ENCODE results near the gene TMEM95. TPM values are rescaled to one million over a fixed set of nuclear protein-coding genes. Genes with fewer than 3 reads are reported as not detected.

Gene TMEM95
- total and polyA plus RNA-seq, 2 of the 8 experiments (the other 6 are each of a cell fraction or from before 2014, with no cell fraction given), result not detected

DNA sequence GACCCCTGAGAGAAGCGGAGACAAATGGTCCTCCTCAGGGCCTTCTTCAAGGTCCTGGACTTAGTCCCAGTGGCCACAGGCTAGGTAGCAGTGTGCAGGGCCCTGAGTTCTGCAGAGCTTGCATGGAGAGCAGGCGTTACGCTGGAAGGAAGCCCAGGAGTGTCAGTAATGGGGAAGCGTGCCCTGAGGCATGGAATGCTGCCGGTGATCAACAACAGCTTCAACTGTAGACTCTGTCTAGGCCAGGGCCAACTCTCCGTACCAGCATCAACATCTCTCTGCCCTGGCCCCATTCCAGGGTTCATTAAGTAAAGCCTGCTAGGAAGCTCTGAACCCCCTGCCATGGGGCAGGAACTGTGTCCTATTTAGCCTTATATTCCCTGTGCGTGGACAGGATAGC is 25.4 kb downstream of the TMEM95 start:
- peak overlapping the region; percentile 87 for H3K18ac ChIP-seq (ENCODE audit: extremely low read depth, low read length)
- ChIA-PET POLR2A (ENCODE audit: partially characterized antibody) (interaction anchor here (0.7 to 1.7 kb wide), 19 partner anchors 8 to 270 kb away, joined by 3 to 6 read pairs (median 3); partner anchors contain the start of genes ATP1B2, MPDU1, PLSCR3 and TMEM95), CTCF (ENCODE audit: partially characterized antibody) (interaction anchor here (0.9 to 1.1 kb wide), 5 partner anchors 19 to 180 kb away, joined by 3 to 5 read pairs (median 3); no protein-coding TSS in a partner anchor)
- peak overlapping the region; percentile 44; the same call in 1 of the 2 replicates for H2BK5ac ChIP-seq (ENCODE audit: low read depth, low read length)
- H4K20me1 ChIP-seq (replicated peaks in 1 of 2; ENCODE audit: control insufficient read depth in 1 of 2, insufficient read depth in 2 of 2, low read length in 2 of 2), result peaks cover 0 to 8% of the 10 kb centered on the region in 2 experiments
- no peaks in the 10 kb centered on the region for H3K36me3 ChIP-seq (ENCODE audit: control insufficient read depth in 2 of 4, insufficient read depth in 4 of 4, low read length in 3 of 4)
- peaks cover 0 to 39% (median 29%) of the 10 kb centered on the region in 4 experiments; a peak in 6 of 7 replicates for H3K27me3 ChIP-seq (replicated peaks in 1 of 4; ENCODE audit: control insufficient read depth in 3 of 4, extremely low read depth in 1 of 4, insufficient read depth in 3 of 4, low read length in 3 of 4)
- H4K91ac ChIP-seq (replicated peaks; ENCODE audit: insufficient read length, low read length), result no peak overlapping the region
- FAIRE-seq, result no peak
- 80% methylated on average over 7 of the region's 7 CpGs; no CpG with 5 or more reads in 1 of the 2 experiments for WGBS, 2 experiments (ENCODE audit: extremely low coverage in 1 of 2, insufficient coverage in 1 of 2, insufficient read length in 1 of 2, insufficient replicate concordance in 2 of 2, low coverage in 1 of 2, low lambda C conversion rate in 2 of 2, missing lambda C conversion rate in 1 of 2)
- H3K4me2 ChIP-seq (ENCODE audit: insufficient read depth in 1 of 2, low read depth in 2 of 2, low read length in 2 of 2), result peak overlapping the region; percentile 66 to 83
- H3K9ac ChIP-seq (replicated peaks in 1 of 4; ENCODE audit: extremely low read depth in 1 of 4, low read depth in 3 of 4, low read length in 3 of 4), result no peak overlapping the region
- peaks cover 12% of the 10 kb centered on the region; the same call in 1 of the 2 replicates for H3K23me2 ChIP-seq (ENCODE audit: low read depth, low read length)
- peaks cover 3% of the 10 kb centered on the region; the same call in 1 of the 2 replicates for H3K79me1 ChIP-seq (ENCODE audit: low read depth, low read length)
- no peak overlapping the region for H3K56ac ChIP-seq (replicated peaks; ENCODE audit: insufficient read length, low read depth, low read length)
- H3K9me3 ChIP-seq (ENCODE audit: insufficient read depth in 2 of 2, low read depth in 1 of 2, low read length in 1 of 2), result peaks cover 0 to 7% of the 10 kb centered on the region in 2 experiments; a peak in 1 of 4 replicates
- H3K27ac ChIP-seq (ENCODE audit: low read depth, low read length), result no peak overlapping the region
- H2AK5ac ChIP-seq (ENCODE audit: low read depth, low read length), result no peak overlapping the region
- no peak overlapping the region for H3K23ac ChIP-seq (ENCODE audit: insufficient read length)
- no peak overlapping the region for H2BK120ac ChIP-seq (replicated peaks; ENCODE audit: low read depth, low read length)
- H3K4ac ChIP-seq (replicated peaks; ENCODE audit: insufficient read length, low read depth, low read length), result no peak overlapping the region
- peak overlapping the region; percentile 37 to 72 (median 56); a peak in 6 of 8 replicates for H3K4me3 ChIP-seq (ENCODE audit: extremely low read depth in 1 of 4, insufficient read depth in 2 of 4, low read depth in 3 of 4, low read length in 4 of 4)
- peak overlapping the region; percentile 88; the same call in 1 of the 2 replicates for H2BK15ac ChIP-seq (ENCODE audit: low read length)
- H3K14ac ChIP-seq (ENCODE audit: insufficient read length), result no peak overlapping the region
- TF ChIP-seq SRF (IDR thresholded peaks at IDR 0.05; ENCODE audit: low read depth, low read length) (no peak), TEAD4 (IDR thresholded peaks at IDR 0.05; ENCODE audit: low read depth, low read length) (no peak), SP2 (IDR thresholded peaks at IDR 0.05; ENCODE audit: low read length) (no peak)
- no peak overlapping the region; the same call in 1 of the 2 replicates for H4K8ac ChIP-seq (ENCODE audit: extremely low read depth, insufficient read depth, low read length)
- H3K79me2 ChIP-seq (ENCODE audit: control insufficient read depth in 1 of 2, insufficient read depth in 2 of 2, low read length in 2 of 2), result no peaks in the 10 kb centered on the region
- peak overlapping the region; percentile 82; the same call in 1 of the 2 replicates for H2BK12ac ChIP-seq (ENCODE audit: low read depth, low read length)
- no peak for DNase-seq (ENCODE audit: low read depth in 1 of 2, low spot score in 2 of 2)
- no peak overlapping the region for H4K5ac ChIP-seq (ENCODE audit: insufficient read length, low read depth, low read length)
- H3K4me1 ChIP-seq (replicated peaks in 1 of 4; ENCODE audit: control insufficient read depth in 3 of 4, insufficient read depth in 4 of 4, low read length in 3 of 4), result peaks cover 0 to 17% (median 10%) of the 10 kb centered on the region in 4 experiments; a peak in 6 of 7 replicates
- H2BK20ac ChIP-seq (ENCODE audit: low read length), result no peak overlapping the region
- H2AFZ ChIP-seq (ENCODE audit: low read length), result peak overlapping the region; percentile 73; the same call in 1 of the 2 replicates

Data from H1 (cell line).